Heart left ventricle (tissue), 16 donors: ENCODE data around the gene MYMK. TPM values are rescaled to one million over a fixed set of nuclear protein-coding genes. Genes with fewer than 3 reads are reported as not detected.

Source experiments
- ATAC-seq, 4 donors: fragments of 200-7000 bp; cut with Tn5 transposase; one replicate each; pipeline ENCODE4 v1.9.1; 2020 to 2022; ENCODE audit warnings: moderate library complexity in 4 of 4, mild to moderate bottlenecking in 3 of 4, moderate number of reproducible peaks in 1 of 4
- DNase-seq, 5 donors: peaks; one replicate each; pipeline ENCODE4 v3.0.0-alpha.2; 2020
- H3K27ac ChIP-seq, 12 donors: fragments of 200-600 bp; sonication (generic) in 4 of 12; one replicate each; pipeline versions ENCODE4 v1.5.0 to v1.8.0; 2016 to 2022; ENCODE audit warnings: mild to moderate bottlenecking in 2 of 12
- H3K27me3 ChIP-seq, 9 donors: fragments of 200-600 bp; sonication (generic) in 2 of 9; one replicate each; pipeline versions ENCODE4 v1.5.1 to v1.8.0; 2016 to 2022; ENCODE audit warnings: mild to moderate bottlenecking in 3 of 9
- H3K36me3 ChIP-seq, 9 donors: fragments of 200-600 bp; sonication (generic) in 2 of 9; one replicate each; pipeline versions ENCODE4 v1.5.0 to v1.8.0; 2018 to 2022; ENCODE audit warnings: mild to moderate bottlenecking in 2 of 9
- H3K4me1 ChIP-seq, 12 donors: fragments of 200-600 bp; sonication (generic) in 4 of 12; one replicate each; pipeline versions ENCODE4 v1.5.0 to v1.8.0; 2016 to 2022; ENCODE audit warnings: mild to moderate bottlenecking in 3 of 12
- H3K4me3 ChIP-seq, 12 donors: fragments of 200-600 bp; sonication (generic) in 4 of 12; one replicate each; pipeline versions ENCODE4 v1.5.0 to v1.8.0; 2017 to 2022; ENCODE audit warnings: mild to moderate bottlenecking in 9 of 12, moderate library complexity in 4 of 12
- H3K9me3 ChIP-seq, 12 donors: fragments of 200-600 bp; sonication (generic) in 4 of 12; one replicate each; pipeline versions ENCODE4 v1.5.0 to v1.8.0; 2016 to 2022; ENCODE audit warnings: mild to moderate bottlenecking in 1 of 12
- CTCF ChIP-seq, 12 donors: fragments of 200-600 bp; sonication (generic) in 4 of 12; IDR thresholded peaks; one replicate each; pipeline versions ENCODE4 v1.5.0 to v1.8.0; 2018 to 2022; ENCODE audit warnings: antibody characterized with exemption in 12 of 12, mild to moderate bottlenecking in 5 of 12
- POLR2A ChIP-seq, 2 donors: fragments of 450-650 bp; IDR thresholded peaks; one replicate each; pipeline ENCODE4 v1.6.1; 2017; ENCODE audit warnings: antibody characterized with exemption in 2 of 2, mild to moderate bottlenecking in 2 of 2, moderate library complexity in 2 of 2
- WGBS, 4 donors: extraction: QIAGEN DNeasy Blood & Tissue Kit in 2 of 4; methylation state at CpG; one replicate each; pipeline versions ENCODE4 v1.1.5 to v1.1.7; 2013 to 2018; 5-methylcytosine and 5-hydroxymethylcytosine counted together
- intact Hi-C, 10 donors: fragments of 100-400 bp; cut with DNase I; formaldehyde crosslinking; loops; one replicate each; pipeline versions ENCODE4 v1.11.1 to v1.14.2; 2022
- polyA plus RNA-seq, 2 donors: library from polyadenylated mRNA; stranded (reverse); fragments of 200-250 nt; gene quantifications; one replicate each; pipeline ENCODE4 v1.2.3, GENCODE V29; 2013
- total RNA-seq, 9 donors: library from RNA; depleted of rRNA in 2 of 9; stranded (reverse); fragments of >200 nt in 2 of 9; fragmentation: NEBNext Ultra II Directional in 3 of 9; extraction: Animal tissue kit (Norgen Biotek cat#: 25700) in 3 of 9; gene quantifications; one replicate each; pipeline versions ENCODE4 v1.1.0 to v1.2.4, GENCODE V29; 2016 to 2023
- donor health status: ischemic (EF 13 %, LVEDD 7.1; RV severe dilation, severe dysfunction).
- donor health status: healthy with polysubstance abuse.
- donor health status: DM: no; HTN: yes; CAD: no.
- donor health status: DM: no; HTN: no; CAD: no.
- donor health status: ischemic (EF 25% LVEDD 6.9; RV normal size, moderate dysfunction).
- donor health status: ischemic (EF 25% LVEDD 5.7; RV mildly dilated, moderate dysfunction).
- donor health status: healthy.
- donor health status: DM: yes; HTN: yes; CAD: no.
- donor health status: ischemic (EF 35%, LVEDD 5.7; RV mildly dilated, moderate dysfunction).
- donor health status: nonischemic (EF 11% LVEDD 7.7; RV severe dilation, severe dysfunction).
- donor health status: DM: yes; HTN: yes; CAD: no.
- donor health status: PGD.
- donor health status: ischemic (EF 29% LVEDD 5.4; RV normal size, mild dysfunction).
- donor health status: nonischemic (EF 23%, LVEDD 6.1; RV moderate dilation, normal function).

MYMK gene
- total and polyA plus RNA-seq, 11 donors = not detected

DNA sequence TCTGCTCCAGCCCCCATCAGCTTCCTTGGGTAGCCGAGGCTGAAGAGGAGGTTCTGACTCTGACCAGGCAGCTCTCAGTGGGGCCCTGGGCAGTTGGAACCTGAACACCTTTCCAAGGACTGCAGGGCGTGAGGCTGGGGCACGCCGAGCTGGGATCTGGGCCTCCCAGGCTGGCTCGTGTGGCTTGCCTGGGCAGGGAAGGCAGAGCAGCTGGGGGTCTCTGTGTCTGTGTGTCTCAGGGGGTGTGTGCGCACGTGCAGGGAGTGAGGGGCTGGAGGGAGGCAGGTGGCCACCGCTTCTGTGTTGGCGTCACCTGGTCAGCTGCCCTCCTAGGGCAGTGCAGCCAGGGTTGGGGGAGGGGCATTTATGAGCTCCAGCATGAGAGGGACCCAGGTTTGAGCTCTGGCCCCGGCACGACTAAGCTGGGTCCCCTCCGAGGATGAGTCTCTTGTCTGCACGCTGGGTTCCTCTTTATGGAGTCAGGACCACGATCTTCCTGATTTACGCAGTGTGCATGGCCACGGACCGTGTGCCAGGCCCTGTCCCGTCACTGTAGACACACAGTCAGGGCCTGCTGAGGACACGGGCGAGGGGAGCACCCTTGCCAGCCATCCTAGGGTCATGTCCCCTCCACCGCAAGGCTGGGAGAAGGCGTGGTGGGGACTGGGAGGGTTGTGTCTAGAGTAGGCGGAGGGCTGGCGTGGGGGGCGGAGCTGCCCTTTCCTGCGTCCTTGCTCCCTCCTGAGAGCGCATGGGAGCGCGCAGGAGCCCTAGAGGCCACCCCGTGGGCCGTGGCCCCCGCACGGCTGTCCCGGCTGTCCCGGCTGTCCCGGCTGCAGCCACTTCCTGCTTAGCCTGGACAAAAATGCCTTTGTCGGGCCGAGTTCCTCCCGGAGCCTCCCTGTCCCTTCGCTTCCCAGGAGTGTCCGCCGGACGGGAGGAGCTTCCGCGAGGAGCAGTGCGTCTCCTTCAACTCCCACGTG lies 14.4 kb upstream of the MYMK start:
- H3K27me3 ChIP-seq = peaks cover 0 to 9% (median 0%) of the 10 kb centered on the region in 9 donors
- H3K36me3 ChIP-seq = peaks cover 0 to 33% (median 0%) of the 10 kb centered on the region in 9 donors
- peak overlapping the region in 10 of 12 donors; percentile 9 to 43 (median 36) for H3K4me3 ChIP-seq
- H3K4me1 ChIP-seq = peaks cover 0 to 64% (median 36%) of the 10 kb centered on the region in 12 donors
- H3K27ac ChIP-seq = peak overlapping the region in 11 of 12 donors; percentile 44 to 80 (median 66)
- DNase-seq = peak; percentile 75 to 86 (median 80)
- ATAC-seq = peak; percentile 65 to 78 (median 73)
- WGBS, 4 donors = 35 to 57% (median 44%) methylated on average over 28 to 47 of the region's 47 CpGs
- TF ChIP-seq POLR2A (IDR thresholded peaks at IDR 0.05) = no peak
- TF ChIP-seq CTCF (IDR thresholded peaks at IDR 0.05) = peak in 1 of 12 donors; percentile 4
- no peaks in the 10 kb centered on the region for H3K9me3 ChIP-seq
- intact Hi-C loops = loop anchor here in 3 of 10 donors (1.0 to 10.0 kb wide), 5 partner anchors 19 to 456 kb away; partner anchors contain the start of gene VAV2 (in 1 of the 3)

DNA sequence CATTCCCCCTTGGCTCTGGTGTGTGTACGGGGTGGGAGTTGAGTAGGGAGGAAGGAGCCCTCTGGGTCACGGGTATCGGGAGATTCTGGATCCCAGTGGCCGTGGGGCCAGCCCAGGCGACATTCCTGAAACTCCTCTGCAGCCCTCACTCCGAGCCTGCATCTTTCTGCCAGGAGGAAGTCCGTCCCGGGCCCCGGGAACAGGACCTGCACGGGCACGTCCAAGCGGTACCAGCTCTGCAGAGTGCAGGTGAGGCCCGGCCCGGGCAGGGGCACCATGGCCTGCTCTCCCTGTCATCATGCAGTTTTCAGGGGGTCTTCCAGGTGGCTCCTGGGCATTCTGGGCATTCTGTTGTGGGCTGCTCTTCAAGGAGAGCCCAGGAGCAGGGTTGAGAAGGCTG lies 13.4 kb upstream of the MYMK start:
- peaks cover 0 to 27% (median 0%) of the 10 kb centered on the region in 9 donors for H3K36me3 ChIP-seq
- H3K27ac ChIP-seq = no peak overlapping the region
- peaks cover 0 to 62% (median 41%) of the 10 kb centered on the region in 12 donors for H3K4me1 ChIP-seq
- no peak for DNase-seq
- peaks cover 0 to 18% (median 0%) of the 10 kb centered on the region in 9 donors for H3K27me3 ChIP-seq
- TF ChIP-seq CTCF (IDR thresholded peaks at IDR 0.05) (no peak), POLR2A (IDR thresholded peaks at IDR 0.05) (no peak)
- ATAC-seq = no peak
- no peaks in the 10 kb centered on the region for H3K9me3 ChIP-seq
- intact Hi-C loops = loop anchor here in 3 of 10 donors (2.0 to 10.0 kb wide), 4 partner anchors 21 to 457 kb away; partner anchors contain the start of gene VAV2 (in 1 of the 3)
- 82 to 94% (median 91%) methylated on average over 11 to 14 of the region's 14 CpGs for WGBS, 4 donors
- no peak overlapping the region for H3K4me3 ChIP-seq

GRCh38 chr9:133537257-133537656 lies 12.5 kb upstream of the MYMK start:
- 90 to 98% (median 96%) methylated on average over 11 to 16 of the region's 16 CpGs for WGBS, 4 donors
- no peak for DNase-seq
- TF ChIP-seq POLR2A (IDR thresholded peaks at IDR 0.05) (no peak), CTCF (IDR thresholded peaks at IDR 0.05) (no peak)
- no peak overlapping the region for H3K4me3 ChIP-seq
- no peaks in the 10 kb centered on the region for H3K9me3 ChIP-seq
- H3K27ac ChIP-seq = no peak overlapping the region
- ATAC-seq = no peak
- H3K36me3 ChIP-seq = peaks cover 0 to 18% (median 0%) of the 10 kb centered on the region in 9 donors
- intact Hi-C loops = loop anchor here in 3 of 10 donors (5.0 to 10.0 kb wide), 3 partner anchors 35 to 458 kb away; partner anchors contain the start of gene VAV2 (in 1 of the 3)
- H3K27me3 ChIP-seq = peaks cover 0 to 18% (median 0%) of the 10 kb centered on the region in 9 donors
- peaks cover 0 to 64% (median 41%) of the 10 kb centered on the region in 12 donors for H3K4me1 ChIP-seq

GRCh38 chr9:133536536-133536935 lies 11.8 kb upstream of the MYMK start:
- no peak for TF ChIP-seq POLR2A (IDR thresholded peaks at IDR 0.05)
- no peak for TF ChIP-seq CTCF (IDR thresholded peaks at IDR 0.05)
- Histone ChIP-seq H3K36me3 (peaks cover 0 to 11% (median 0%) of the 10 kb centered on the region in 9 donors), H3K9me3 (no peaks in the 10 kb centered on the region), H3K27ac (no peak overlapping the region), H3K27me3 (peaks cover 0 to 18% (median 0%) of the 10 kb centered on the region in 9 donors), H3K4me3 (peak overlapping the region in 1 of 12 donors; percentile 61), H3K4me1 (peaks cover 0 to 64% (median 41%) of the 10 kb centered on the region in 12 donors)
- ATAC-seq (no peak), DNase-seq (no peak)
- WGBS, 4 donors = 96 to 100% (median 97%) methylated on average over 2 to 9 of the region's 9 CpGs
- intact Hi-C loops = loop anchor here in 3 of 10 donors (5.0 to 10.0 kb wide), 3 partner anchors 36 to 458 kb away; partner anchors contain the start of gene VAV2 (in 1 of the 3)
